ENCODE data around the gene NID1.
A peak's percentile ranks its signal among the peaks of the same experiment; 100 is the strongest.

NID1 gene

GRCh38 chr1:235952950-235953615 lies 111.8 kb downstream of the NID1 start:
- Mint-ChIP-seq H3K27ac (no peak overlapping the region), H3K4me3 (no peak overlapping the region), H3K4me1 (peaks cover 38% of the 10 kb centered on the region), H3K9me3 (no peaks in the 10 kb centered on the region), H3K27me3 (peaks cover 2% of the 10 kb centered on the region), H3K36me3 (no peaks in the 10 kb centered on the region)
- no peak for DNase-seq
- CTCF ChIA-PET = interaction anchor here (4.6 kb wide), 1 partner anchor 19 kb away, joined by 27 read pairs; no protein-coding TSS in a partner anchor

- no peaks in the 10 kb centered on the region for H3K27me3 Mint-ChIP-seq
- H3K4me1 Mint-ChIP-seq = peaks cover 39% of the 10 kb centered on the region
- H3K36me3 Mint-ChIP-seq = no peaks in the 10 kb centered on the region
- no peaks in the 10 kb centered on the region for H3K9me3 Mint-ChIP-seq
- no peak for DNase-seq
- H3K4me3 Mint-ChIP-seq = no peak overlapping the region
- H3K27ac Mint-ChIP-seq = no peak overlapping the region
- CTCF ChIA-PET = interaction anchor here (1.1 to 4.6 kb wide), 3 partner anchors 11 to 108 kb away, joined by 3 to 27 read pairs (median 6); no protein-coding TSS in a partner anchor
Observed at GRCh38 chr1:235951661-235952060, 113.2 kb downstream of the NID1 start.

DNA sequence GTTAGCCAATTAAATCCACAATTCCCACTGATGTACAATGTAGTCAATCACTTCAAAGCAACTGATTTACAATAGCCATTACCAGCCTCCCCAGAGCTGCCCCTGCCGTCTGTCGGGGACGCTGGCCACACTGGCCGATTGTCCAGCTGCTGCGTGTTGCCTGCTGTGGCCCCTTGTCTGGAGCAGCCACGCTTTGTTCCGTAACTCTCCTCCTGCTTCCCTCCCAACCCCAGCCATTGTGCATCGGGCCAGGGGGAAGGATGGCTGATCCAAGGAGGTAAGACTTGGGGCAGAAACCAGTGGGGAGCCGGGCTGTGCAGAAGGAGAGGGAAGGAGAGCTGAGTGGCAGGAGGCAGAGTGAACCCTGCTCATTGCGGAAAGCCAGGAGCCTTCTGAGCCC lies 114.6 kb downstream of the NID1 start:
- no peak for DNase-seq
- peaks cover 35% of the 10 kb centered on the region for H3K4me1 Mint-ChIP-seq
- no peaks in the 10 kb centered on the region for H3K9me3 Mint-ChIP-seq
- no peak overlapping the region for H3K27ac Mint-ChIP-seq
- H3K27me3 Mint-ChIP-seq = no peaks in the 10 kb centered on the region
- no peak overlapping the region for H3K4me3 Mint-ChIP-seq
- CTCF ChIA-PET = interaction anchor here (1.7 to 4.6 kb wide), 2 partner anchors 22 to 85 kb away, joined by 5 to 27 read pairs; no protein-coding TSS in a partner anchor
- H3K36me3 Mint-ChIP-seq = no peaks in the 10 kb centered on the region

DNA sequence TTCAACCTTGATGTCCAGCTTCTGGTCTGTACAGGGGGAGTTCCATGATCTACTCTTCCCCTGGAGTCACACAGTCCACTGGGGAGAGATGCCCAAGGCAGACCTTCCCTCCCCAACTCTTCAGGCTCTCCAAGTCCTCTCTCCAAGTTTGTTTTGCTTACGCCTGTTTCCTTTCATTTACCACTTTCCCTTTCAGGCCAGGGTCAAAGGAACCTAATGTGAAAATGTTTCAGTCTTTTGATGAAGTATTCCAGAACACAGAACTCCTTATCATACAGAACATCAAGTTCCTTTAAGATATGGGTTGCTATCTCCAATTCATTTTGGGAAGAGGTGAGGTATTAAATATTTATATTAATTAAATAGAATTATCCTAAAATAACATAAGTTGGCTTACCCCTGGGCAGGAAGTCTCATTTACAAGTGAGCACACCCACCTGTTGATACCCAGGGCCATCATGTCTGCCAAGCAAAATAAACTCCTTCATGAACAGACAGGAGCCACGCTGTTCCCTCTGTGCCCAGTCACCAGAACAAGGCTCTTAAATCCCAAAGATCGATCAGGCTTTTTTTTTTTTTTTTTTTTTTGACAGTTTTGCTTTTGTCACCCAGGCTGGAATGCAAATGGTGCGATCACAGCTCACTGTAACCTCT lies 116.0 kb downstream of the NID1 start:
- no peaks in the 10 kb centered on the region for H3K27me3 Mint-ChIP-seq
- peaks cover 21% of the 10 kb centered on the region for H3K4me1 Mint-ChIP-seq
- CTCF ChIA-PET = interaction anchor here (0.9 to 1.3 kb wide), 2 partner anchors 10 to 43 kb away, joined by 4 to 5 read pairs; no protein-coding TSS in a partner anchor
- no peak for DNase-seq
- no peak overlapping the region for H3K27ac Mint-ChIP-seq
- H3K36me3 Mint-ChIP-seq = no peaks in the 10 kb centered on the region
- no peak overlapping the region for H3K4me3 Mint-ChIP-seq
- H3K9me3 Mint-ChIP-seq = no peaks in the 10 kb centered on the region

GRCh38 chr1:235947989-235948388 lies 116.9 kb downstream of the NID1 start:
- DNase-seq = no peak
- Mint-ChIP-seq H3K36me3 (no peaks in the 10 kb centered on the region), H3K27me3 (no peaks in the 10 kb centered on the region), H3K9me3 (no peaks in the 10 kb centered on the region), H3K4me3 (no peak overlapping the region), H3K27ac (no peak overlapping the region), H3K4me1 (peaks cover 11% of the 10 kb centered on the region)
- CTCF ChIA-PET = interaction anchor here (1.3 kb wide), 1 partner anchor 42 kb away, joined by 4 read pairs; no protein-coding TSS in a partner anchor

DNA sequence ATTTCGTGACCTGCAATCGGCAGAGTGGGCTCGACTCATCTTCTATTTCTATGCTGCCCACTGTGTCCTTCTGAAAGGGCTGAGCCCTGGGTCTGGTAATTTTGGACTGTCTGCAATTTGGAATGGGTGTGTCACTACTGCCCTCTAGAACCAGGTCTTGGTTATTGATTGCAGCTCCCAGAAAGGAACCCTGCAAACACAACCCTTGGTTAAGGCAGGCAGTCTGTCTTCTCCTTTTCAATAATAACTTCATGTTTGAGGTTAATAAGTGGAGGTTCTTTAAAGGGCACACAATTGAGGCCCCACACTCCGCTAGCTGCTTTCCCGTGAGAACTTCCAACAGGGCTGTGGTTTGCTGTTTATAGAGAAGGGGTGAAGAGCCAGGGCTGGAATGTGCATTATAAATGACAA lies 118.3 kb downstream of the NID1 start:
- peak overlapping the region; percentile 25 for H3K27ac Mint-ChIP-seq
- DNase-seq = no peak
- no peaks in the 10 kb centered on the region for H3K9me3 Mint-ChIP-seq
- H3K27me3 Mint-ChIP-seq = no peaks in the 10 kb centered on the region
- CTCF ChIA-PET = interaction anchor here (0.9 to 3.0 kb wide), 5 partner anchors 25 to 164 kb away, joined by 3 to 17 read pairs (median 5); partner anchors contain the start of gene LYST
- H3K4me1 Mint-ChIP-seq = peaks cover 7% of the 10 kb centered on the region
- no peaks in the 10 kb centered on the region for H3K36me3 Mint-ChIP-seq
- no peak overlapping the region for H3K4me3 Mint-ChIP-seq

- H3K4me1 Mint-ChIP-seq = peaks cover 7% of the 10 kb centered on the region
- no peaks in the 10 kb centered on the region for H3K9me3 Mint-ChIP-seq
- no peak overlapping the region for H3K4me3 Mint-ChIP-seq
- H3K27ac Mint-ChIP-seq = no peak overlapping the region
- CTCF ChIA-PET = interaction anchor here (0.9 to 3.0 kb wide), 5 partner anchors 26 to 163 kb away, joined by 3 to 17 read pairs (median 5); partner anchors contain the start of gene LYST
- no peak for DNase-seq
- no peaks in the 10 kb centered on the region for H3K36me3 Mint-ChIP-seq
- no peaks in the 10 kb centered on the region for H3K27me3 Mint-ChIP-seq
Observed at GRCh38 chr1:235945775-235946570, 118.9 kb downstream of the NID1 start.

DNA sequence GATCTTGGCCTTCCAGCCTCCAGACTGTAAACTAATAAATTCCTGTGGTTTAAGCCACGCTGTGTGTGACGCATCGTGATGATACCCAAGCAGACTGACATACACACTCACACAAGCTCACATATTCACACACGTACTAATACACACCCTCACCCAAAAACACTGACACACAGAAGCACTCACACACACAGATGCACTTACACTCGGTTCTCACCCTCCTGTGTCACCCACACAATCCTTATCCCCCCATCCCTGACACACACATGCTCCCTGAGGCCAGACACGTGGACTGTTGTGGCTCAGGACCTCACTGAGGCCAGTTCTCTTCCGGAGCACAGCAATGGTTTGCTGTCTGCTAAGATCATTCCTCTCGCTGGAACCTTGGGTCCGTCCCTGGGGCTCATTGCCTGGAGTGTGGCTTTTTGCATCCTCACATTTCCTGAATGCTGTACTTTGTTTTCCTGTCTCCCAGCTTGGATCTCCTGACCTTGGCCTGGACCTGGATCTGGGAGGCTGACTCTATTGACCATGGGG lies 121.2 kb downstream of the NID1 start:
- H3K27ac Mint-ChIP-seq = no peak overlapping the region
- CTCF ChIA-PET = interaction anchor here (0.7 to 1.7 kb wide), 3 partner anchors 28 to 182 kb away, joined by 3 to 9 read pairs (median 3); partner anchors contain the start of gene LYST

DNA sequence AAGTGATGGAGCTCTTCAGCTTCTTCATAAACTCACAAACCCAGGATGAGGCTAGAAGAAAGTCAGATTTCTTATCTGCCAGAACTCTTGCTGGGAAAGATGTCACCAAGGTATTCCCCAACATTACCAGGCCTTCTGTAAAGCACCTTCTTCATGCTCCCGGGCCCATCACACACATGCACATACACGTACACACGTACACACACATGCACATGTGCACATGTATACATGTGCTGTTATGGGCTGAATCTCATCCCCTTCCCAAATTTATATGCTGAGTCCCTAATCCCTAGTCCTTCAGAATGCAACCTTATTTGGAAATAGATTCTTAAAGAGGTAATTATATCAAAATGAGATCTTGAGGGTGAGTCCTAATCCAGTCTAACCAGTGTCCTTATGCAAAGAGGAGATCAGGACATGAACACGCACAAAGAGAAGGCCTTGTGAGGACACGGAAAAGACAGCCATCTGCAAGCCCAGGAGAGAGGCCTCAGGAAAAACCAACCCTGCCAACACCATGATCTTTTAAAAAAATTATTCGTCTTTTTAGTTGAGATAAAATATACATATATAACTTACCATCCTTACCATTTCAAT lies 121.8 kb downstream of the NID1 start:
- Mint-ChIP-seq H3K4me1 (peaks cover 25% of the 10 kb centered on the region), H3K27ac (no peak overlapping the region), H3K27me3 (no peaks in the 10 kb centered on the region), H3K36me3 (no peaks in the 10 kb centered on the region), H3K4me3 (no peak overlapping the region), H3K9me3 (no peaks in the 10 kb centered on the region)
- no peak for DNase-seq
- CTCF ChIA-PET = interaction anchor here (1.7 kb wide), 1 partner anchor 77 kb away, joined by 9 read pairs; the partner anchor contains the start of gene LYST

More for the DNA sequence above, 121.2 kb downstream of the NID1 start:
- Mint-ChIP-seq H3K4me1 (peaks cover 20% of the 10 kb centered on the region), H3K36me3 (no peaks in the 10 kb centered on the region), H3K9me3 (no peaks in the 10 kb centered on the region), H3K4me3 (no peak overlapping the region), H3K27me3 (no peaks in the 10 kb centered on the region)
- DNase-seq = no peak

DNA sequence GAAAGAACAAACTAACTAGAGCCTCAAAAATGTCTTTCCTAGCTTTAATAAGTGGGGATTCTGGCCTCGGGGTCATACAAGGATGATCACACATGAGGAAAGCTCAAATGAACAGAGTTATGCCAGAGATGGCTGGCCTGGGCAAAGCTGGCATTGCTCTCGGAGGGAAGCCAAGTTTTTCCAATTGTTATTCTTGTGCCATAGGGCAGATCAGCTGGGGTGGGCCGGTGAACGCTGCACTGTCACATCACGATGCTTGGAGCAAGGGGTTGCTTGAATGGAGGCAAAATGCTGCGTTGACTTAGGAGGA lies 122.3 kb downstream of the NID1 start:
- H3K27me3 Mint-ChIP-seq = no peaks in the 10 kb centered on the region
- H3K9me3 Mint-ChIP-seq = no peaks in the 10 kb centered on the region
- CTCF ChIA-PET = interaction anchor here (0.6 to 1.7 kb wide), 3 partner anchors 67 to 217 kb away, joined by 3 to 9 read pairs (median 5); partner anchors contain the start of gene LYST
- H3K4me3 Mint-ChIP-seq = no peak overlapping the region
- peaks cover 26% of the 10 kb centered on the region for H3K4me1 Mint-ChIP-seq
- no peaks in the 10 kb centered on the region for H3K36me3 Mint-ChIP-seq
- DNase-seq = no peak
- H3K27ac Mint-ChIP-seq = no peak overlapping the region

DNA sequence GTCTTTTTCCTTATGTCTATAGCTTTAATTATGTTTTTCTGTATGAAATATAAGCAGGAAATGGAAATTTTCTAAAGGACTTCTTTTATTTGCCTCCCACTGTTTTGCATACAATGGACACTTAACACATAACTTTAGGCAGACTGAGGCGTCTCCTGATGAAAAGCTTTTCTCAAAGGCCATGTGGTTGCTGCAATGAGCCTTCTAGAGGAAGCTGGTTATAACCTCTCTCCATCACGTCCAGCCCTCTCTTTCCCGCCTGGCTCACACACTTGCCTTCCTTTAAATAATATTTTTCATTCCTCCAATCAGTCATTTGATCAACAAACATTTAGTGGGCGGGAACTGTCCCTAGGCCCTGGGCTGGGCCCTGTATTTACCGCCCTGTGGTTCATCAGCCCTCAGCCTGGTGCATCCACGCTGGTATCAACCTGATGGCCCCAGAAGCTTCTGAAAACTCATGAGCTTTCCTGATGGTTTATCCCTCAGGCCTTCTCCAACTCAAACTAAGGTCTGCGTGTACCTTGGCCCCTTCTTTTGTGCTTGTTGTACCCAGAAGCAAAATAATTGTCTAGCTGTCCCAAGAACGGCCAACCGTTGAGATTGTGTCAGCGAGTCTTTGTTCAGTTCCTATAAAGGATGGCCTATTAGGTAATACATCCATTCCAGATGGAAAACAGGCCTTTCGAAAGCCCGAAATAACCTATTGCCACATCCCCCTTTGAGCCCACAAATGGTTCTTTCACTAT lies 122.8 kb downstream of the NID1 start:
- peaks cover 3% of the 10 kb centered on the region for H3K36me3 Mint-ChIP-seq
- CTCF ChIA-PET = interaction anchor here (0.6 to 1.7 kb wide), 4 partner anchors 67 to 216 kb away, joined by 3 to 9 read pairs (median 4); partner anchors contain the start of gene LYST
- no peak for DNase-seq
- peaks cover 31% of the 10 kb centered on the region for H3K4me1 Mint-ChIP-seq
- no peak overlapping the region for H3K4me3 Mint-ChIP-seq
- no peaks in the 10 kb centered on the region for H3K9me3 Mint-ChIP-seq
- no peak overlapping the region for H3K27ac Mint-ChIP-seq
- peaks cover 4% of the 10 kb centered on the region for H3K27me3 Mint-ChIP-seq

DNA sequence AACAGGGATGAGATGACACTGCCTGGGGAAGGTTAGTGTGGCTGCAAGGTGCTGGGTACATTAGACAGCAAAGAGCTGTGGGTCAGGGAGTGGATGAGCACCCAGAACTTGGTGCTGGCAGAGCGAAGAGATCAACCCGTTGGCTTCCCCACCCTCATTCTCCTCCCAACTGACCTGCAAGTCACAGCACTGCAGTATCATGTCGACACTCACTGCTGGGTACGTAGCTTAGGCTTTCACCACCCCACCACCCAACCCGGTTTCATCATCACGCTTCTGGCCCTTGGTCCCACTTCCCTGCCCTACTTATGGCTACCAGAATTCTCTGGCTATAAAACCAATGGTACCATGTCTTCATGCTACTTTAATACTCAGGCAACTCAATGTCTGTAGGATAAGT lies 124.6 kb downstream of the NID1 start:
- H3K4me1 Mint-ChIP-seq = peaks cover 40% of the 10 kb centered on the region
- DNase-seq = no peak
- CTCF ChIA-PET = interaction anchor here (0.9 to 1.4 kb wide), 3 partner anchors 11 to 74 kb away, joined by 3 to 5 read pairs (median 4); partner anchors contain the start of gene LYST
- H3K4me3 Mint-ChIP-seq = no peak overlapping the region
- H3K27ac Mint-ChIP-seq = no peak overlapping the region
- peaks cover 10% of the 10 kb centered on the region for H3K27me3 Mint-ChIP-seq
- H3K9me3 Mint-ChIP-seq = no peaks in the 10 kb centered on the region
- H3K36me3 Mint-ChIP-seq = peaks cover 3% of the 10 kb centered on the region

- H3K36me3 Mint-ChIP-seq = peaks cover 3% of the 10 kb centered on the region
- peaks cover 10% of the 10 kb centered on the region for H3K27me3 Mint-ChIP-seq
- peak overlapping the region; percentile 2 for H3K27ac Mint-ChIP-seq
- H3K4me3 Mint-ChIP-seq = no peak overlapping the region
- no peak for DNase-seq
- CTCF ChIA-PET = interaction anchor here (1.8 kb wide), 1 partner anchor 9 kb away, joined by 5 read pairs; no protein-coding TSS in a partner anchor
- no peaks in the 10 kb centered on the region for H3K9me3 Mint-ChIP-seq
- H3K4me1 Mint-ChIP-seq = peaks cover 40% of the 10 kb centered on the region
Observed at GRCh38 chr1:235939480-235939775, 125.5 kb downstream of the NID1 start.
